ENCODE data around the gene MUC13.

DNA sequence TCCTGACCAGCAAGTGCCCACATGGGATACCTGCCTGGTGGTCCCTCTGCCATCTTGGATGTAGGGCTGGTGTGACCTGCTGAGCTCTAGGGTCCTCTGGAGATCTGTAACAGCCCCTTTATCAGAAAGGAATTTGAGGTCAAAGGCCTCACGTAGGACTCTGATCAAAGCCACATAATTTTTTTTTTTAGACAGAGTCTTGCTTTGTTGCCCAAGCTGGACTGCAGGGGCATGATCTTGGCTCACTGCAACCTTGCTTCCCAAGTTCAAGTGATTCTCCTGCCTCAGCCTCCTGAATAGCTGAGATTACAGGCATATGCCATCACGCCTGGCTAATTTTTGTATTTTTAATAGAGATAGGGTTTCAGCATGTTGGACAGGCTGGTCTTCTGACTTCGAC is 56.9 kb downstream of the MUC13 start:
- TF ChIP-seq BHLHE40 (IDR thresholded peaks at IDR 0.05; ENCODE audit: borderline replicate concordance) (no peak), SUZ12 (IDR thresholded peaks at IDR 0.05) (no peak), ARNT (IDR thresholded peaks at IDR 0.05) (no peak), SP1 (IDR thresholded peaks at IDR 0.05) (no peak), FOXA1 (IDR thresholded peaks at IDR 0.05) (no peak), NFRKB (IDR thresholded peaks at IDR 0.05) (no peak)

Measured in HEK293T (cell line).